ENCODE results near the gene NOTCH1. TPM values are rescaled to one million over a fixed set of nuclear protein-coding genes. Genes with fewer than 3 reads are reported as not detected.
A peak's percentile ranks its signal among the peaks of the same experiment; 100 is the strongest.

The NOTCH1 gene
- total RNA-seq, 1 donor from 2014 or later, result 34.1 TPM

DNA sequence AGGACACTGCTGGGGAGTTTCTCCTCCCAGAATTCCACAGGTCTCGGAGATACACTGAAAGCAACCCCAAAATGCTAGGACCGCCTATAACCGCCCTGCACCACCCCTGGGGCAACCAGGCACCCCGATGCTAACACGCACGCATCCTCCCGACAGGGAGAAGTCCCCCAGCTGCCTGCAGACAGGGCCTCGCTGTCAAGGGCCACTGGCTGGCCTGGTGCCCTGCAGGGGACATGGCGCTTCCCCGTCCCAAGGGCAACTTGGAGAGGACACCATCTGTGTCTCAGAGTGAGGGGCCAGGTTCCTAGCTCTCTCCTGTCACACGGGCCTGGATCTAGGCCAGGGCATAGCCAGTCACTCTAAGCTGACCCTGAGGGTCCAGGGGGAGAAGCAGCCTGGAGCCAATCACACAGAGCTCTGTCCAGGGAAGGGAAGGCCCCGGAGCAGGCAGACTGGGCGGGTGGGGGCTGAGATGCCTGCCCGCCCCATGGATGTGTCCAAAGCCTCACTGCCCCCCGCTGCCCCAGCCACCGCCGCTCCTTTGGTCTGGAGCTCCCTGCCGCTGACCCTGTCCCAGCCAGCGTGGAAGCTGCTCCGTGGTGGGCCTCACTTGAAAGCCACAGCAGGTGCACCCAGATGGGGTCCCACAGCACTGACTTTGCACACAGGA, 9.7 kb downstream of the NOTCH1 start:
- TF ChIP-seq CTCF (IDR thresholded peaks at IDR 0.05; ENCODE audit: insufficient read depth, low read depth, low read length) (no peak), EZH2 (IDR thresholded peaks at IDR 0.05; ENCODE audit: insufficient read depth, low read length) (no peak)
- H3K4me2 ChIP-seq (ENCODE audit: low read length), result no peak overlapping the region
- H3K79me2 ChIP-seq (ENCODE audit: insufficient read depth, low read length), result peaks cover 81% of the 10 kb centered on the region
- H2AFZ ChIP-seq (ENCODE audit: low read depth, low read length), result no peak overlapping the region
- peaks cover 2% of the 10 kb centered on the region for H3K4me1 Mint-ChIP-seq (ENCODE audit: low read depth, unreplicated experiment)
- no peak overlapping the region for H3K9ac ChIP-seq (ENCODE audit: low read length)
- no peaks in the 10 kb centered on the region for H3K36me3 ChIP-seq (ENCODE audit: insufficient read depth, low read length)
- H4K20me1 ChIP-seq (ENCODE audit: insufficient read depth, low read length), result peaks cover 89% of the 10 kb centered on the region
- no peaks in the 10 kb centered on the region for H3K27me3 ChIP-seq (ENCODE audit: insufficient read depth, low read length)
- H3K27ac ChIP-seq (ENCODE audit: low read depth, low read length), result no peak overlapping the region
- no peaks in the 10 kb centered on the region for H3K9me3 Mint-ChIP-seq (ENCODE audit: unreplicated experiment)
- no peak overlapping the region for H3K27ac Mint-ChIP-seq (ENCODE audit: unreplicated experiment)
- H3K4me3 ChIP-seq (ENCODE audit: insufficient read depth, low read depth, low read length), result no peak overlapping the region
- H3K9me3 ChIP-seq (ENCODE audit: insufficient read depth, low read depth, low read length), result no peaks in the 10 kb centered on the region
- DNase-seq (ENCODE audit: low read depth), result no peak
- peaks cover 41% of the 10 kb centered on the region for H3K4me1 ChIP-seq (ENCODE audit: insufficient read depth, low read length)
- H3K36me3 Mint-ChIP-seq (ENCODE audit: low read depth, unreplicated experiment), result peaks cover 4% of the 10 kb centered on the region
- H3K4me3 Mint-ChIP-seq (ENCODE audit: unreplicated experiment), result no peak overlapping the region
- H3K27me3 Mint-ChIP-seq (ENCODE audit: low read depth, unreplicated experiment), result no peaks in the 10 kb centered on the region
- FAIRE-seq, result no peak

- H3K4me1 Mint-ChIP-seq (ENCODE audit: low read depth, unreplicated experiment), result peaks cover 2% of the 10 kb centered on the region
- H3K36me3 Mint-ChIP-seq (ENCODE audit: low read depth, unreplicated experiment), result peaks cover 1% of the 10 kb centered on the region
- TF ChIP-seq EZH2 (IDR thresholded peaks at IDR 0.05; ENCODE audit: insufficient read depth, low read length) (no peak), CTCF (IDR thresholded peaks at IDR 0.05; ENCODE audit: insufficient read depth, low read depth, low read length) (no peak)
Observed at GRCh38 chr9:136535070-136535469, 10.8 kb downstream of the NOTCH1 start.

GRCh38 chr9:136534366-136534765, 11.5 kb downstream of the NOTCH1 start:
- Histone ChIP-seq H3K36me3 (ENCODE audit: insufficient read depth, low read length) (no peaks in the 10 kb centered on the region), H3K79me2 (ENCODE audit: insufficient read depth, low read length) (peaks cover 78% of the 10 kb centered on the region), H2AFZ (ENCODE audit: low read depth, low read length) (no peak overlapping the region), H3K4me2 (ENCODE audit: low read length) (no peak overlapping the region), H3K4me3 (ENCODE audit: insufficient read depth, low read depth, low read length) (no peak overlapping the region), H4K20me1 (ENCODE audit: insufficient read depth, low read length) (peaks cover 88% of the 10 kb centered on the region), H3K27me3 (ENCODE audit: insufficient read depth, low read length) (no peaks in the 10 kb centered on the region), H3K9ac (ENCODE audit: low read length) (no peak overlapping the region), H3K9me3 (ENCODE audit: insufficient read depth, low read depth, low read length) (no peaks in the 10 kb centered on the region), H3K4me1 (ENCODE audit: insufficient read depth, low read length) (peaks cover 23% of the 10 kb centered on the region), H3K27ac (ENCODE audit: low read depth, low read length) (no peak overlapping the region)
- DNase-seq (ENCODE audit: low read depth), result no peak
- peak overlapping the region; percentile 50 for H3K27ac Mint-ChIP-seq (ENCODE audit: unreplicated experiment)
- peaks cover 2% of the 10 kb centered on the region for H3K4me1 Mint-ChIP-seq (ENCODE audit: low read depth, unreplicated experiment)
- no peaks in the 10 kb centered on the region for H3K9me3 Mint-ChIP-seq (ENCODE audit: unreplicated experiment)
- TF ChIP-seq CTCF (IDR thresholded peaks at IDR 0.05; ENCODE audit: insufficient read depth, low read depth, low read length), result no peak
- TF ChIP-seq EZH2 (IDR thresholded peaks at IDR 0.05; ENCODE audit: insufficient read depth, low read length), result no peak
- no peak overlapping the region for H3K4me3 Mint-ChIP-seq (ENCODE audit: unreplicated experiment)
- no peaks in the 10 kb centered on the region for H3K27me3 Mint-ChIP-seq (ENCODE audit: low read depth, unreplicated experiment)
- H3K36me3 Mint-ChIP-seq (ENCODE audit: low read depth, unreplicated experiment), result peaks cover 1% of the 10 kb centered on the region
- no peak for FAIRE-seq

More at GRCh38 chr9:136535070-136535469, 10.8 kb downstream of the NOTCH1 start:
- peaks cover 89% of the 10 kb centered on the region for H4K20me1 ChIP-seq (ENCODE audit: insufficient read depth, low read length)
- DNase-seq (ENCODE audit: low read depth), result no peak
- no peaks in the 10 kb centered on the region for H3K27me3 ChIP-seq (ENCODE audit: insufficient read depth, low read length)
- no peak overlapping the region for H3K4me2 ChIP-seq (ENCODE audit: low read length)
- H3K9me3 Mint-ChIP-seq (ENCODE audit: unreplicated experiment), result no peaks in the 10 kb centered on the region
- H3K27ac ChIP-seq (ENCODE audit: low read depth, low read length), result no peak overlapping the region
- H3K4me3 ChIP-seq (ENCODE audit: insufficient read depth, low read depth, low read length), result no peak overlapping the region
- H3K27me3 Mint-ChIP-seq (ENCODE audit: low read depth, unreplicated experiment), result no peaks in the 10 kb centered on the region
- no peak overlapping the region for H3K9ac ChIP-seq (ENCODE audit: low read length)
- H3K4me1 ChIP-seq (ENCODE audit: insufficient read depth, low read length), result peaks cover 30% of the 10 kb centered on the region
- H3K79me2 ChIP-seq (ENCODE audit: insufficient read depth, low read length), result peaks cover 80% of the 10 kb centered on the region
- no peak for FAIRE-seq
- no peaks in the 10 kb centered on the region for H3K36me3 ChIP-seq (ENCODE audit: insufficient read depth, low read length)
- no peak overlapping the region for H2AFZ ChIP-seq (ENCODE audit: low read depth, low read length)
- no peak overlapping the region for H3K27ac Mint-ChIP-seq (ENCODE audit: unreplicated experiment)
- H3K4me3 Mint-ChIP-seq (ENCODE audit: unreplicated experiment), result no peak overlapping the region
- H3K9me3 ChIP-seq (ENCODE audit: insufficient read depth, low read depth, low read length), result no peaks in the 10 kb centered on the region
